ENCODE measurements around the gene TRAPPC2L. TPM values are rescaled to one million over a fixed set of nuclear protein-coding genes. Genes with fewer than 3 reads are reported as not detected.

The TRAPPC2L gene
- total and polyA plus RNA-seq, 12 donors: 37.5 to 63.3 (median 50.9) TPM

- ATAC-seq (no peak), DNase-seq (no peak)
- WGBS, 2 donors: 63 to 70% methylated on average over 26 of the region's 26 CpGs
- H3K36me3 ChIP-seq: peaks cover 0 to 6% (median 0%) of the 10 kb centered on the region in 9 donors
- peak overlapping the region in 7 of 10 donors; percentile 19 to 67 (median 52) for H3K27ac ChIP-seq
- H3K4me3 ChIP-seq: no peak overlapping the region
- intact Hi-C loops (cut with DNase I): no loop called here
- no peaks in the 10 kb centered on the region for H3K9me3 ChIP-seq
- peaks cover 6 to 81% (median 32%) of the 10 kb centered on the region in 9 donors for H3K4me1 ChIP-seq
- no peak for TF ChIP-seq CTCF (IDR thresholded peaks at IDR 0.05)
- H3K27me3 ChIP-seq: no peaks in the 10 kb centered on the region
These were observed 53.6 kb downstream of the TRAPPC2L start for GRCh38 chr16:88910284-88911135.

- H3K9me3 ChIP-seq: no peaks in the 10 kb centered on the region
- peaks cover 6 to 74% (median 32%) of the 10 kb centered on the region in 9 donors for H3K4me1 ChIP-seq
- WGBS, 2 donors: 74% methylated on average over 36 of the region's 36 CpGs
- no peak for DNase-seq
- H3K4me3 ChIP-seq: no peak overlapping the region
- ATAC-seq: no peak
- peak overlapping the region in 4 of 10 donors; percentile 46 to 67 (median 59) for H3K27ac ChIP-seq
- TF ChIP-seq CTCF (IDR thresholded peaks at IDR 0.05): no peak
- intact Hi-C loops (cut with DNase I): no loop called here
- H3K27me3 ChIP-seq: no peaks in the 10 kb centered on the region
- H3K36me3 ChIP-seq: peaks cover 0 to 6% (median 0%) of the 10 kb centered on the region in 9 donors
These were observed 54.4 kb downstream of the TRAPPC2L start for GRCh38 chr16:88911136-88911945.

- DNase-seq: no peak
- peaks cover 6 to 68% (median 32%) of the 10 kb centered on the region in 9 donors for H3K4me1 ChIP-seq
- H3K9me3 ChIP-seq: no peaks in the 10 kb centered on the region
- TF ChIP-seq CTCF (IDR thresholded peaks at IDR 0.05): no peak
- H3K27ac ChIP-seq: peak overlapping the region in 1 of 10 donors; percentile 67
- WGBS, 2 donors: 89 to 92% methylated on average over 16 of the region's 16 CpGs
- H3K27me3 ChIP-seq: no peaks in the 10 kb centered on the region
- ATAC-seq: no peak
- no peak overlapping the region for H3K4me3 ChIP-seq
- peaks cover 0 to 6% (median 0%) of the 10 kb centered on the region in 9 donors for H3K36me3 ChIP-seq
- intact Hi-C loops (cut with DNase I): no loop called here
These were observed 55.0 kb downstream of the TRAPPC2L start for GRCh38 chr16:88911946-88912310.

Other genes starting within 250 kb of the TRAPPC2L start
- not detected for gene IL17C, start 218.6 kb upstream of the TRAPPC2L start, total RNA-seq
- not detected for gene IL17C, start 218.6 kb upstream of the TRAPPC2L start, polyA plus RNA-seq
- 100 to 1,000 TPM in 1 of 10 donors, 10 to 100 TPM in 9; 13.0 to 117 (median 27.7) TPM for gene CYBA, start 206.1 kb upstream of the TRAPPC2L start, total RNA-seq
- gene CYBA, start 206.1 kb upstream of the TRAPPC2L start, polyA plus RNA-seq: 10 to 100 TPM; 72.2 to 90.0 TPM
- 10 to 100 TPM; 15.5 to 25.5 (median 20.2) TPM for gene MVD, start 194.0 kb upstream of the TRAPPC2L start, total RNA-seq
- 10 to 100 TPM; 34.1 to 36.3 TPM for gene MVD, start 194.0 kb upstream of the TRAPPC2L start, polyA plus RNA-seq
- gene SNAI3, start 170.6 kb upstream of the TRAPPC2L start, total RNA-seq: 1 to 10 TPM in 7 of 10 donors, under 1 TPM in 3; 0.21 to 8.6 (median 1.1) TPM
- gene SNAI3, start 170.6 kb upstream of the TRAPPC2L start, polyA plus RNA-seq: 1 to 10 TPM; 2.3 to 4.5 TPM
- gene RNF166, start 150.7 kb upstream of the TRAPPC2L start, total RNA-seq: 10 to 100 TPM; 11.8 to 19.1 (median 14.3) TPM
- 10 to 100 TPM; 13.0 to 38.0 TPM for gene RNF166, start 150.7 kb upstream of the TRAPPC2L start, polyA plus RNA-seq
- 10 to 100 TPM; 11.8 to 17.3 (median 13.2) TPM for gene CTU2, start 150.6 kb upstream of the TRAPPC2L start, total RNA-seq
- gene CTU2, start 150.6 kb upstream of the TRAPPC2L start, polyA plus RNA-seq: 10 to 100 TPM; 22.3 to 22.6 TPM
- 10 to 100 TPM; 12.3 to 38.0 (median 16.4) TPM for gene PIEZO1, start 71.9 kb upstream of the TRAPPC2L start, total RNA-seq
- 10 to 100 TPM; 51.3 to 78.2 TPM for gene PIEZO1, start 71.9 kb upstream of the TRAPPC2L start, polyA plus RNA-seq
- 1 to 10 TPM in 4 of 10 donors, under 1 TPM in 6; 0.21 to 2.6 (median 0.58) TPM for gene CDT1, start 53.3 kb upstream of the TRAPPC2L start, total RNA-seq
- gene CDT1, start 53.3 kb upstream of the TRAPPC2L start, polyA plus RNA-seq: under 1 TPM; 0.15 to 0.22 TPM
- 10 to 100 TPM; 20.8 to 58.0 (median 35.4) TPM for gene APRT, start 45.2 kb upstream of the TRAPPC2L start, total RNA-seq
- 100 to 1,000 TPM in 1 of 2 donors, 10 to 100 TPM in 1; 68.4 to 166 TPM for gene APRT, start 45.2 kb upstream of the TRAPPC2L start, polyA plus RNA-seq
- 10 to 100 TPM; 11.5 to 18.7 (median 13.8) TPM for gene GALNS, start 180 bp upstream of the TRAPPC2L start, total RNA-seq
- 10 to 100 TPM; 13.3 to 17.6 TPM for gene GALNS, start 180 bp upstream of the TRAPPC2L start, polyA plus RNA-seq
- gene PABPN1L, start 9.5 kb downstream of the TRAPPC2L start, total RNA-seq: under 1 TPM in 1 of 10 donors, not detected in 9; 0.21 TPM
- not detected for gene PABPN1L, start 9.5 kb downstream of the TRAPPC2L start, polyA plus RNA-seq
- 10 to 100 TPM in 2 of 10 donors, 1 to 10 TPM in 8; 3.1 to 14.9 (median 6.1) TPM for gene CBFA2T3, start 120.1 kb downstream of the TRAPPC2L start, total RNA-seq
- gene CBFA2T3, start 120.1 kb downstream of the TRAPPC2L start, polyA plus RNA-seq: 10 to 100 TPM in 1 of 2 donors, 1 to 10 TPM in 1; 6.0 to 17.6 TPM
- gene ACSF3, start 236.7 kb downstream of the TRAPPC2L start, total RNA-seq: 10 to 100 TPM; 11.0 to 22.5 (median 17.8) TPM
- gene ACSF3, start 236.7 kb downstream of the TRAPPC2L start, polyA plus RNA-seq: 10 to 100 TPM; 14.7 to 36.9 TPM

Measured in heart right ventricle (tissue), 16 donors.